Rectal smooth muscle tissue (tissue), 1 donor: ENCODE data around the gene ARID3C.

ENCODE experiments used
- H3K27ac ChIP-seq: one replicate; pipeline ENCODE4 v1.7.0; 2013; ENCODE audit warnings: low read depth, low read length, inconsistent platforms
- H3K27me3 ChIP-seq: one replicate; pipeline ENCODE4 v1.7.0; 2013; ENCODE audit warnings: low read length; ENCODE audit not compliant: control insufficient read depth, insufficient read depth
- H3K36me3 ChIP-seq: one replicate; pipeline ENCODE4 v1.7.0; 2013; ENCODE audit warnings: low read length; ENCODE audit not compliant: control insufficient read depth, insufficient read depth
- H3K4me1 ChIP-seq: one replicate; pipeline ENCODE4 v1.7.0; 2013; ENCODE audit warnings: low read length; ENCODE audit not compliant: control insufficient read depth, insufficient read depth
- H3K4me3 ChIP-seq: one replicate; pipeline ENCODE4 v1.7.0; 2013; ENCODE audit warnings: low read length
- H3K9ac ChIP-seq: one replicate; pipeline ENCODE4 v1.7.0; 2013; ENCODE audit warnings: low read length

ARID3C gene

GRCh38 chr9:34662526-34663302 lies 33.8 kb upstream of the ARID3C start, which contains the start of gene CCL27:
CCL27 (minus strand) TSS chr9:34662657; CDS start chr9:34662633, 24 bp downstream.
- peaks cover 3% of the 10 kb centered on the region for H3K4me1 ChIP-seq

GRCh38 chr9:34659592-34660253 lies 30.9 kb upstream of the ARID3C start:
- peaks cover 7% of the 10 kb centered on the region for H3K4me1 ChIP-seq
- no peak overlapping the region for H3K9ac ChIP-seq
- H3K4me3 ChIP-seq, result no peak overlapping the region
- no peak overlapping the region for H3K27ac ChIP-seq
- H3K27me3 ChIP-seq, result no peaks in the 10 kb centered on the region
- H3K36me3 ChIP-seq, result peaks cover 3% of the 10 kb centered on the region

More at GRCh38 chr9:34662526-34663302, 33.8 kb upstream of the ARID3C start, which contains the start of gene CCL27:
- no peaks in the 10 kb centered on the region for H3K36me3 ChIP-seq
- no peak within 1 kb of the TSS for H3K4me3 ChIP-seq
- no peak within 1 kb of the TSS for H3K27ac ChIP-seq
- no peaks in the 10 kb centered on the region for H3K27me3 ChIP-seq
- no peak within 1 kb of the TSS for H3K9ac ChIP-seq

GRCh38 chr9:34658461-34658860 lies 29.6 kb upstream of the ARID3C start:
- Histone ChIP-seq H3K27ac (no peak overlapping the region), H3K4me3 (no peak overlapping the region), H3K4me1 (peaks cover 13% of the 10 kb centered on the region), H3K36me3 (peaks cover 3% of the 10 kb centered on the region), H3K9ac (no peak overlapping the region), H3K27me3 (no peaks in the 10 kb centered on the region)

- H3K4me1 ChIP-seq, result peaks cover 26% of the 10 kb centered on the region
- H3K9ac ChIP-seq, result no peak overlapping the region
- no peaks in the 10 kb centered on the region for H3K27me3 ChIP-seq
- H3K36me3 ChIP-seq, result peaks cover 3% of the 10 kb centered on the region
- H3K27ac ChIP-seq, result no peak overlapping the region
- H3K4me3 ChIP-seq, result no peak overlapping the region
Observed at GRCh38 chr9:34656992-34657391, 28.1 kb upstream of the ARID3C start.

- H3K9ac ChIP-seq, result no peak overlapping the region
- H3K4me1 ChIP-seq, result peaks cover 34% of the 10 kb centered on the region
- H3K36me3 ChIP-seq, result peaks cover 3% of the 10 kb centered on the region
- H3K27ac ChIP-seq, result peak overlapping the region; percentile 93
- no peaks in the 10 kb centered on the region for H3K27me3 ChIP-seq
- no peak overlapping the region for H3K4me3 ChIP-seq
Observed at GRCh38 chr9:34655394-34655793, 26.5 kb upstream of the ARID3C start.

GRCh38 chr9:34654323-34655051 lies 25.6 kb upstream of the ARID3C start:
- H3K4me1 ChIP-seq, result peaks cover 34% of the 10 kb centered on the region
- H3K27ac ChIP-seq, result peak overlapping the region; percentile 93
- H3K27me3 ChIP-seq, result no peaks in the 10 kb centered on the region
- H3K9ac ChIP-seq, result no peak overlapping the region
- no peak overlapping the region for H3K4me3 ChIP-seq
- H3K36me3 ChIP-seq, result peaks cover 8% of the 10 kb centered on the region

GRCh38 chr9:34653151-34654072 lies 24.5 kb upstream of the ARID3C start:
- H3K9ac ChIP-seq, result no peak overlapping the region
- H3K27ac ChIP-seq, result peak overlapping the region; percentile 93
- peaks cover 13% of the 10 kb centered on the region for H3K36me3 ChIP-seq
- H3K4me3 ChIP-seq, result peak overlapping the region; percentile 48
- no peaks in the 10 kb centered on the region for H3K27me3 ChIP-seq
- H3K4me1 ChIP-seq, result peaks cover 34% of the 10 kb centered on the region

- Histone ChIP-seq H3K4me3 (peak overlapping the region; percentile 48), H3K9ac (no peak overlapping the region), H3K4me1 (peaks cover 41% of the 10 kb centered on the region), H3K27me3 (no peaks in the 10 kb centered on the region), H3K36me3 (peaks cover 17% of the 10 kb centered on the region), H3K27ac (peak overlapping the region; percentile 93)
Observed at GRCh38 chr9:34652602-34653000, 23.7 kb upstream of the ARID3C start.

GRCh38 chr9:34651876-34652601 lies 23.2 kb upstream of the ARID3C start, which contains the start of gene IL11RA:
IL11RA (plus strand) TSS chr9:34652185; CDS start chr9:34655218, 3,033 bp downstream.
- Histone ChIP-seq H3K4me3 (peak within 1 kb of the TSS; percentile 48), H3K27me3 (no peaks in the 10 kb centered on the region), H3K9ac (peak within 1 kb of the TSS; percentile 19), H3K27ac (peak within 1 kb of the TSS; percentile 93), H3K4me1 (peaks cover 46% of the 10 kb centered on the region), H3K36me3 (peaks cover 15% of the 10 kb centered on the region)

GRCh38 chr9:34651321-34651720 lies 22.5 kb upstream of the ARID3C start:
- Histone ChIP-seq H3K36me3 (peaks cover 14% of the 10 kb centered on the region), H3K4me1 (peaks cover 46% of the 10 kb centered on the region), H3K4me3 (peak overlapping the region; percentile 48), H3K27ac (peak overlapping the region; percentile 93), H3K27me3 (no peaks in the 10 kb centered on the region), H3K9ac (peak overlapping the region; percentile 19)

- peak overlapping the region; percentile 93 for H3K27ac ChIP-seq
- H3K4me1 ChIP-seq, result peaks cover 51% of the 10 kb centered on the region
- H3K9ac ChIP-seq, result no peak overlapping the region
- peaks cover 14% of the 10 kb centered on the region for H3K36me3 ChIP-seq
- H3K27me3 ChIP-seq, result no peaks in the 10 kb centered on the region
- no peak overlapping the region for H3K4me3 ChIP-seq
Observed at GRCh38 chr9:34650816-34651215, 21.9 kb upstream of the ARID3C start.
